WTC11 (cell line): ENCODE measurements around the gene PPIG. TPM values are rescaled to one million over a fixed set of nuclear protein-coding genes. Genes with fewer than 3 reads are reported as not detected.

Experiments
- ATAC-seq: fragments of 200-7000 bp; cut with Tn5 transposase; 2 replicates; pipeline ENCODE4 v1.10.0; 2021; ENCODE audit warnings: mild to moderate bottlenecking, moderate library complexity
- CTCF ChIA-PET: fragments of 300-600 bp; sonication (Branson Sonifier 250); formaldehyde crosslinking; loops from one replicate; lab custom pipeline; 2021; ENCODE audit warnings: antibody characterized with exemption; lab: Charles Lee
- POLR2A ChIA-PET: fragments of 350-600 bp; sonication (Branson Sonifier 250); formaldehyde crosslinking; loops from one replicate; lab custom pipeline; 2021; ENCODE audit warnings: antibody characterized with exemption; lab: Charles Lee
- DNase-seq: peaks from one replicate; pipeline ENCODE4 v3.0.0; 2021; ENCODE audit warnings: low spot score
- H3K27ac Mint-ChIP-seq: 2 replicates; pipeline ENCODE4 v1.8.0; 2021; ENCODE audit warnings: mixed read lengths
- H3K27me3 Mint-ChIP-seq: 2 replicates; pipeline ENCODE4 v1.8.0; 2021; ENCODE audit warnings: low read depth, mild to moderate bottlenecking, moderate library complexity, mixed read lengths
- H3K36me3 Mint-ChIP-seq: 2 replicates; pipeline ENCODE4 v1.8.0; 2021; ENCODE audit warnings: mixed read lengths
- H3K4me1 Mint-ChIP-seq: 2 replicates; pipeline ENCODE4 v1.8.0; 2022; ENCODE audit warnings: mixed read lengths
- H3K4me3 Mint-ChIP-seq: 2 replicates; pipeline ENCODE4 v1.8.0; 2021; ENCODE audit warnings: mild to moderate bottlenecking, moderate library complexity, mixed read lengths
- H3K9me3 Mint-ChIP-seq: 2 replicates; pipeline ENCODE4 v1.8.0; 2021; ENCODE audit warnings: mixed read lengths
- ATF6 ChIP-seq: sonication (generic); formaldehyde crosslinking; IDR thresholded peaks from 2 replicates; pipeline ENCODE4 v1.8.1; 2023; ENCODE audit warnings: mild to moderate bottlenecking, missing genetic modification reagents
- ELF4 ChIP-seq: sonication (generic); formaldehyde crosslinking; IDR thresholded peaks from 2 replicates; pipeline ENCODE4 v1.8.1; 2022; ENCODE audit warnings: low read depth, mild to moderate bottlenecking, moderate library complexity, missing genetic modification reagents
- FOXJ3 ChIP-seq: sonication (generic); formaldehyde crosslinking; IDR thresholded peaks from 2 replicates; pipeline ENCODE4 v1.9.0; 2021; ENCODE audit warnings: missing genetic modification reagents, mild to moderate bottlenecking, borderline replicate concordance
- FOXP4 ChIP-seq: sonication (generic); formaldehyde crosslinking; IDR thresholded peaks from 2 replicates; pipeline ENCODE4 v1.8.0; 2022; ENCODE audit warnings: mild to moderate bottlenecking, missing genetic modification reagents
- HMGXB4 ChIP-seq: sonication (generic); formaldehyde crosslinking; IDR thresholded peaks from 2 replicates; pipeline ENCODE4 v1.8.1; 2023; ENCODE audit warnings: mild to moderate bottlenecking, moderate library complexity, missing genetic modification reagents
- IRF2 ChIP-seq: sonication (generic); formaldehyde crosslinking; IDR thresholded peaks from 2 replicates; pipeline ENCODE4 v1.8.0; 2022; ENCODE audit warnings: low read depth, missing genetic modification reagents, borderline replicate concordance
- KAT7 ChIP-seq: sonication (generic); formaldehyde crosslinking; IDR thresholded peaks from 2 replicates; pipeline ENCODE4 v1.8.1; 2023; ENCODE audit warnings: missing genetic modification reagents, mild to moderate bottlenecking, borderline replicate concordance
- MLX ChIP-seq: sonication (generic); formaldehyde crosslinking; IDR thresholded peaks from 2 replicates; pipeline ENCODE4 v1.8.1; 2023; ENCODE audit warnings: mild to moderate bottlenecking, missing genetic modification reagents, moderate library complexity
- MXD4 ChIP-seq: fragments of 250-450 bp; sonication (Bioruptor Pico); IDR thresholded peaks from 2 replicates; pipeline ENCODE4 v1.8.0; 2021; ENCODE audit warnings: mild to moderate bottlenecking, moderate library complexity, borderline replicate concordance
- MYBL2 ChIP-seq: sonication (generic); formaldehyde crosslinking; IDR thresholded peaks from 2 replicates; pipeline ENCODE4 v1.8.1; 2023; ENCODE audit warnings: mild to moderate bottlenecking, moderate library complexity, missing genetic modification reagents
- NR2C2 ChIP-seq: sonication (generic); formaldehyde crosslinking; IDR thresholded peaks from 2 replicates; pipeline ENCODE4 v1.8.0; 2022; ENCODE audit warnings: mild to moderate bottlenecking, missing genetic modification reagents
- PRDM15 ChIP-seq: sonication (generic); formaldehyde crosslinking; IDR thresholded peaks from 2 replicates; pipeline ENCODE4 v1.8.0; 2022; ENCODE audit warnings: missing genetic modification reagents
- PREB ChIP-seq: sonication (generic); formaldehyde crosslinking; IDR thresholded peaks from 2 replicates; pipeline ENCODE4 v1.8.1; 2022; ENCODE audit warnings: mild to moderate bottlenecking, missing genetic modification reagents, moderate library complexity, borderline replicate concordance
- SOX15 ChIP-seq: fragments of 250-450 bp; sonication (Bioruptor Pico); IDR thresholded peaks from 2 replicates; pipeline ENCODE4 v1.9.0; 2021; ENCODE audit warnings: mild to moderate bottlenecking
- ZBTB21 ChIP-seq: sonication (generic); formaldehyde crosslinking; IDR thresholded peaks from 2 replicates; pipeline ENCODE4 v1.8.1; 2023; ENCODE audit warnings: mild to moderate bottlenecking, missing genetic modification reagents, borderline replicate concordance
- ZNF219 ChIP-seq: sonication (generic); formaldehyde crosslinking; IDR thresholded peaks from 2 replicates; pipeline ENCODE4 v1.8.0; 2023; ENCODE audit warnings: missing genetic modification reagents, mild to moderate bottlenecking, borderline replicate concordance
- ZNF232 ChIP-seq: sonication (generic); formaldehyde crosslinking; IDR thresholded peaks from 2 replicates; pipeline ENCODE4 v1.8.0; 2022; ENCODE audit warnings: mild to moderate bottlenecking, missing genetic modification reagents
- ZNF532 ChIP-seq: fragments of 250-450 bp; sonication (Bioruptor Pico); IDR thresholded peaks from 2 replicates; pipeline ENCODE4 v1.9.0; 2021; ENCODE audit warnings: mild to moderate bottlenecking, borderline replicate concordance
- total RNA-seq: library from RNA; stranded (reverse); gene quantifications from 3 replicates; pipeline ENCODE4 v1.2.3, GENCODE V29; 2021

PPIG gene
- total RNA-seq, 1 experiment from 2014 or later = 77.7 TPM

GRCh38 chr2:169644173-169644572, 60.0 kb downstream of the PPIG start:
- Mint-ChIP-seq H3K27ac (no peak overlapping the region), H3K4me3 (no peak overlapping the region), H3K36me3 (no peaks in the 10 kb centered on the region)
- TF ChIP-seq ZNF219 = no peak
- TF ChIP-seq FOXP4 (CRISPR knock-in tag) = no peak
- no peak for TF ChIP-seq KAT7 (CRISPR knock-in tag)
- TF ChIP-seq MLX (CRISPR knock-in tag) = no peak
- TF ChIP-seq SOX15 (CRISPR knock-in tag) = no peak
- TF ChIP-seq FOXJ3 = no peak
- TF ChIP-seq HMGXB4 (CRISPR knock-in tag) = no peak
- TF ChIP-seq ZNF232 (CRISPR knock-in tag) = no peak
- TF ChIP-seq IRF2 = no peak
- TF ChIP-seq PREB (CRISPR knock-in tag) = no peak
- TF ChIP-seq MXD4 (CRISPR knock-in tag) = no peak
- TF ChIP-seq ELF4 (CRISPR knock-in tag) = no peak
- no peak for TF ChIP-seq MYBL2 (CRISPR knock-in tag)
- no peak for TF ChIP-seq NR2C2 (CRISPR knock-in tag)
- TF ChIP-seq ATF6 (CRISPR knock-in tag) = no peak
- TF ChIP-seq ZNF532 (CRISPR knock-in tag) = no peak
- TF ChIP-seq PRDM15 = no peak
- no peak for TF ChIP-seq ZBTB21 (CRISPR knock-in tag)
- TF ChIP-seq, all 79 proteins: peak for 0
- Mint-ChIP-seq H3K9me3 (no peaks in the 10 kb centered on the region), H3K4me1 (no peaks in the 10 kb centered on the region), H3K27me3 (no peaks in the 10 kb centered on the region)
- CTCF ChIA-PET = no interaction called here
- DNase-seq = no peak
- no peak for ATAC-seq
- POLR2A ChIA-PET = no interaction called here
